GM19099 (cell line): ENCODE results near the gene FTCDNL1.

Experiments
- POLR2A ChIP-seq: IDR thresholded peaks from 3 replicates; pipeline ENCODE4 v1.6.1; 2011; ENCODE audit warnings: low read depth; ENCODE audit not compliant: insufficient read length; ENCODE audit errors: extremely low read depth

FTCDNL1 gene

DNA sequence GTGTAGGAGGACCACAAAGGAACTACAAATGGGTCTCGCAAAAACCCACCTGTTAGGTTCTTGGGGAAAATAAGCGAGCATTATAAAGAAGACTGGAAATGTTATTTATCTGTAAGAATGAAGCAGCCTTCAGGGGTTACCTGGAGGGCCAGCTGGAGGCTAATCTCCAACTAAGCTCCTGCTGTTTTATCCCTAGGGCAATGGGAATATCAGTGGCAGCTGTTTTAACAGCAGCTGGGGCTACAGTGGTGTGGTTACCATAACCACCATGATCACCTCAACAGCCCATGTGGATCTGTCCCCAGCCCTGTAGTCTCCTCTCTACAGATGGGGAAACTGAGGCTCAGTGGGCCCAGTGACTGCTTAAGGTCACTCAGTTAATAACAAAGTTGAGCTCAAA lies 108.1 kb downstream of the FTCDNL1 start:
- TF ChIP-seq POLR2A = no peak

GRCh38 chr2:199740111-199740428 lies 110.9 kb downstream of the FTCDNL1 start:
- TF ChIP-seq POLR2A = no peak

GRCh38 chr2:199739413-199740110 lies 111.4 kb downstream of the FTCDNL1 start:
- no peak for TF ChIP-seq POLR2A

DNA sequence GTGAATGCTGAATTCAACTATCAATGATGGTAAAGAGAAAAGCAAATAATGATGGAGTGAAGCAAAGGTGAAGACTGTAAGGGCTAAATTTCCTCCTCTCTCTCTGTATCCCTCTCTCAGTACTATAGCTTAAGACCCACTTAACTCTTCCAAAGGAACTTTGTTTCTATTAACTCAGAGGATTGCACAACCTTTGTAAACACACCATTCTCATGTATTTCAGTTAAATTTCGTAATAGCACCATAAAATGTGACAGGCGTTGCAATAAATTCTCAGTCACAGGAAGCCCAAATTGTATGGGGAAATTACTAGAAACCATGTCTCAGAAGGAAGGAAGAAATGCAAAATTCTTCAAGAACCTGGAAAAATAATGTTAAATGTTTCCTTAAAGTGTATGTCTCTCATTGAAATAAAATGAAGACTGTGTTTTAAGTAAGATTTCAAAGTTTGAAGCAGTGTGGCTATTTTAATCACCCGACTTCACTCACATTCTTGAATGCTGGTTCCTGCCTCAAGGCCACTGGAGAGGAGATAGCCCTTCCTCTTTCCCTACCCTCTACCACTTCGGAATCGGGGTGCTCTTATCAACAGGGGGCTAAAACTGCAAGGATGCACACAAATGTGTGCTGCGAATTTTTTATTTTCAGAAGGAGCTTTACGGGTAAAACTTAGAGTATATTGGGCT lies 112.1 kb downstream of the FTCDNL1 start:
- TF ChIP-seq POLR2A = no peak

DNA sequence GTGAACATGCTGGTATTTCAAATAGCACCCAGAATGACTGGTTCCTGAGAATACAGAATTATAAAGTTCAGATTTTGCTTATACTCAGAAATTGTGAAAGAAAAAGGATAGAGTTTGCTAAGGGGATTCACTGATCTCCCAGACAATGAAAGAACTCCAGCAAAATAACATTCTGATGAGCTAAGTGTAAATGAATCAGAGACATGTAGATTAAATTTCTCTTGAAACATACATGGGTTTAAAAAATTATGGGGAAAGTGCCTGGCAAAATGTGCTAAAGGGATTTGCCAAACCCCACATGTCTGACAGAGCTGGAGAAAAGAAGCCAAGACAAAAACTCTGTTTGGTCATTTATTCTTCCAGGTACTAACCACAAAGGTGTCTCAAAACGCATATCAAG lies 116.3 kb downstream of the FTCDNL1 start:
- no peak for TF ChIP-seq POLR2A

DNA sequence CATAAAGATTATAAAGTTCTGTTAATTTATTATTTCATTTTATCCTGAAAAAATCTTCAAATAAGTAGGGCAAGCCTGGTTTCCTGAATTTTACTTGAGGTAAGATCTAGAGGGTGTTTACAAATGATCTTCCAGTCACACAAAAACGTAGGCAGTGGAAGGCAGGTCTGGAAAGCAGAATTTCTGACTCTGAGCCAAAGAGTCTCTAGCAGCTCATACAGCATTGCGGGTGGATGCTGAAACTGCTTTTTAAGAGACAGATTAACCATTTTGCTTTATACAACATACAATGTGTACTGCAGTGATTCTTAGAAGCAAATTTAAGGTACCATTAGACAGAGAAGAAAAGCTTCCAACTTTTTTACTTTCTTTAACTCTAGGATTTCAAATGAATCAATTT lies 117.0 kb downstream of the FTCDNL1 start:
- no peak for TF ChIP-seq POLR2A

DNA sequence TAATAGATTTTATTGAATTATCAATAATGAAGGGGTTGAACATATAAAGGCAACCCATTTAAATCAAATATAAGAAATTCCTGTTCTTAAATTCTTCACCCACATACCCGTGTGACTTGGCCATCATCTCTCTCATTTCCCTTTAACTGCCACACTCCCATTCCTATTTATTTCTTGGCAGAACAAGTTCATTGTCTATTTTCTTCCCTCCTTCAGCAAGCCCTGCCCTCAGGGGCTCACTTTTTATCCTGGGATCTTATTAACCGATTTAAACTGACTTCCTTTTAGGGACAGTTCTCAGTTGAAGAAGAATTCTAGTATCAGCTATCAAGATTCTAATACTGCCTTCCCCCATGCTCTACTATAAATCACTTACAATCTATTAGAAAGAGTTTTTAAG lies 123.2 kb downstream of the FTCDNL1 start:
- TF ChIP-seq POLR2A = no peak

DNA sequence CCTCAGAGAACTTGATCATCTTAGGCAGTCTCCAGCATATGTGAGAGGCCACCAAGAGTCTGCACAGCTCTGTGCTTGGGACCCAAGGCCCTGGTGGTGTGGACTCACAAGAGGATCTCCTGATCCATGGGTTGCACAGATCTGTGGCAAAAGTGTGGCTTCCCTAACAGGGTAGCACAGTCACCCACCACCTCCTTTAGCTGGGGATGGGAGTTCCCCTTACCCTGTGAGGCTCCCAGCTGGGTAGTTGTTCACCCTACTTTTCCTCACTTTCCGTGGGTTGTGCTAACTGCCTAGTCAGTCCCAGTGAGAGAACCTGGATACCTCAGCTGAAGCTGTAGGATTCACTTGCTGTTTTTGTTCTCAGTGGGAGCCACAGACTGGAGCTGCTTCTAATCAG lies 123.7 kb downstream of the FTCDNL1 start:
- no peak for TF ChIP-seq POLR2A

DNA sequence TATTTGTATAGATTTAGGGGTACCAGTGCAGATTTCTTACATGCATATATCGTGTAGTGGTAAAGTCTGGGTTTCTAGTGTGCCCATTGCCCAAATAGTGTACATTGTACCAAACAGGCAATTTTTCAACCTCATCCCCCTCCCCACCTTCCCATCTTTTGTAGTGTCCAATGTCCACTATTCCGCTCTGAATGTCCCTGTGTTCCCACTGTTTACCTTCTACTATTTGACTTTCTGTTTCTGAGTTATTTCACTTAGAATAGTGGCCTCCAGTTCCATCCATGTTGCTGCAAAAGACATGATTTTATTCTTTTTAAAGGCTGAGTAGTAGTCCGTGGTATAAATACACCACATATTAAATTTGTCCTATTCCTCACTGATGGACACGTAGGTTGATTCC lies 132.9 kb downstream of the FTCDNL1 start:
- TF ChIP-seq POLR2A = no peak

DNA sequence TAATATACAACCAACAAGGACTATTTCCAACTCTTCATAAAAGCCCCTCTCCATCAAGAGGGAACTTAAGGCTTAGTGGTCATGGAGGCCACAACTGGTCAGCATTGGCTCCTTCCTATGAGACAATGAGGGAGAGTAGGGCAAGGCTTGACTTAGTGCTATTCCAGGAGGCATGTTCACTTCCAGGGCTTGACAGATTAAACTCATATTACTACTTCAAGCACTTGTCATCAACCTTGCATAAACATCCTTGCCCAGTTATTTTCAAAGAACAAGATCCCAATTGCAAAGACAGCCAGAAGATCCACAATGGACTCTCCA lies 133.4 kb downstream of the FTCDNL1 start:
- TF ChIP-seq POLR2A = no peak

- no peak for TF ChIP-seq POLR2A
Observed at GRCh38 chr2:199716807-199717586, 134.0 kb downstream of the FTCDNL1 start.

DNA sequence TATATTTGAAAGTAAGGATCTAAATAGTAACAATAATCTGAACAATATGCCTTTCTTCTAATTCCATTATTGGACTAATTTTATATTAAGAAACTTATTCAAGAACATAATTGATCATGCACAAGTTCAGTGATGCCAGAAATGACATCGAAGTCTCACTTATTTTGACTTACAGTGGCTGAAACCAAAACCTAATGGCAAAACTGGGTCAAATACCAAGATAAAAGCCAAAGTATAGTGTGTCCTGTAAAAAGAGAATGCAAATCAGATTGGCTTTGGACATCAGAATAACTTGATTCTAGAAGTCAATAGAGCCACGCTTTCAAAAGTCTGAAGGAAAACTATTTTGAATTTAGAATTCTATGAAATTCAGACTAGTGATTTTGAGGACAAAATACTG lies 137.2 kb downstream of the FTCDNL1 start:
- no peak for TF ChIP-seq POLR2A

GRCh38 chr2:199710551-199710950 lies 140.4 kb downstream of the FTCDNL1 start:
- no peak for TF ChIP-seq POLR2A
